GM19239 (cell line): Measurements from ENCODE around the gene ADAMTS8.
"Not testable (repeated sequence)": the region's sequence is repeated elsewhere in the genome, so short reads cannot be mapped to it uniquely, and the experiment has no call there.

ENCODE experiments used
- DNase-seq: peaks from one replicate; pipeline ENCODE4 v3.0.0; 2011; ENCODE audit warnings: low spot score; ENCODE audit not compliant: insufficient read length
- FAIRE-seq: peaks from 2 replicates; lab custom pipeline; 2011; peaks lifted over from hg19 to GRCh38; lab: Jason Lieb, UNC

ADAMTS8 gene

DNA sequence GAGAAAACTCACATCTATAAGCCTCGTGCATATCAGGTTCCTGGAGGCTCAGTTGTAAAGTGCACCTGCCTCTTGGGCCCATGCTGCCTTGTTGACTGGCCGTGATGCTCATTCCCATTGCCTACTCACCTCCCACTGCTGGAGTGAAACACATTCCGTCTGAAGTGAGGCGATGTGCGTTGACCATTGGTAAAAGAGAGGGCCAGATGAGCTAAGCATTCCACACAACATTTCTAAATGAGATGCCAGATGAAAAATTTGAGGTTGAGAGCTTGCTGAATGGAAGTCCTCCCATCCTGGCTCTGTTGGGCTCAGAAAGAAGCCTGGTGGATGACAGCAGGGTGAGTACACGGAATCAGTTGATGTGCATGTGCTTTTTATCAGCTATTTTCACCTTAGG lies 11.5 kb upstream of the ADAMTS8 start:
- FAIRE-seq (no peak), DNase-seq (no peak)

DNA sequence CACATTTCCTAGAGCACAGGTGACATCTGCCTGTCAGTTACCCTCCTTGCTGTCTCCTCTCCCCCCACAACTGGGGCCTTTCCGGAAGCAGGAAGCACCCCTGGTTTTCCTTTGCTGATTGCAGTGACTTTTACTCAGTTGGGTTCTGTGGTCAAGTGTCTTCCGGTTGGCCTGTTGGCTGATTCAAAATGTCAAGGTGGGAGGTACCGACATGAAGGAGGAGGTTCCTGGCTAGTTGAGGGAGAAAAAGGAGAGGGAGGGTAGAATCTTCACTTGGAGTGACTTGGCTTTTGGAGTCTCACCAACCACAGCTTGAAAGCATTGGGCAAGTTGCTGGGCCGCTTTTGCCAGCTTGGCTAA lies 10.7 kb upstream of the ADAMTS8 start:
- FAIRE-seq (no peak), DNase-seq (no peak)

- DNase-seq, FAIRE-seq: not testable (repeated sequence)
These were observed 10.2 kb upstream of the ADAMTS8 start for GRCh38 chr11:130438401-130439159.

- DNase-seq (no peak), FAIRE-seq (no peak)
These were observed 9.4 kb upstream of the ADAMTS8 start for GRCh38 chr11:130437848-130438247.

GRCh38 chr11:130436171-130436570 lies 7.8 kb upstream of the ADAMTS8 start:
- no peak for FAIRE-seq
- no peak for DNase-seq

DNA sequence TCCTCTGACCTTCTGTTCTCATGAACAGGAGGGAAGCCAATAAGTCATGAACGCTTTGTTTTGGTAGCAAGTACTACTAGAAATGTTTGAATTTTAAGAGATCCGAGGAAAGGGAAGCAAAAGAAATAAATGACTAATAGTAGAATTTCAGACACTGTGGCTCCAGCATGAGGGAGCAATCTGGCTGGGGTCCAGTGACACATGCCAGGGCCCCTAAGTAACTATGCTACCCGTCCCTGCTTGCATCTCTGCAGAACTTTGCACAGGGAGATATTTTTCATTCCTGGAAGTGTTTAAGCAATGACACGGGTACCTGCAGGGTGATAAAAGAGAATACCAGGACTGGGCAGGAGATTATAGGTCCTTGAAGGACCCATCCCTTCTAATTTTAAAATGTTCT lies 7.3 kb upstream of the ADAMTS8 start:
- FAIRE-seq = no peak

DNA sequence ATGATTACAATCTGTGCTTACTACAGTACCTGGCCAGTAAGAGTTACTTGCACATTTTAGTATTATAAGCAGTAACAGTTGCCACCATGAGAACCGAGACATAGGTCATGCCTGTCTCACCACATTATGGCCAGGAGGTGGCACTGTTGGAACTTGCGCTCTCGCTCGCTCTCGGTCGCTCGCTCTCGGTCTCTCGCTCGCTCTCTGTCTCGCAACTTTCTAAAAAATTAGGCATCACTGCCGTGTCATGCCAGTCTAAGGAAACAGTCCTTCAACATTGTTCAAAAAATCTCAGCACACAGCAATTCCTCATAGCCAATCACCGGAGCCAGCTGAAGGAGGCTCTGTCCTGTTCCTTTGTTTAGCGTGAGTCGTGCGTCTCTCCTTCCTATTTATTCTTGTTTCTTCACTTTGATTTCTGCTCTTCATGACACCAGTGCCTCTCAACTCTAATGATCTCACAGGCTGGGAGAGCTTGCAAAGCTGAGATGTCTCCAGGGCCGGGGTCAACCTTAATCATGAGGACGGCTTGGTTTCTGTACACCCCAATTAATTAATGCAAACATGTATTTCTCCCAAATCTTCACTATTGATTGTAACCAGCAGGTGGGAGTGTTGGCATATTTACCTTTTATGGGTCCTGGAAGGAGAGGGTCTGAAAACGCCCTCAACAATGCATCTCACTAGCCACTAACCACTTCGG lies 6.3 kb upstream of the ADAMTS8 start:
- DNase-seq (peak; percentile 62), FAIRE-seq (peak; percentile 98)

More for the DNA sequence above, 7.3 kb upstream of the ADAMTS8 start:
- DNase-seq = no peak

DNA sequence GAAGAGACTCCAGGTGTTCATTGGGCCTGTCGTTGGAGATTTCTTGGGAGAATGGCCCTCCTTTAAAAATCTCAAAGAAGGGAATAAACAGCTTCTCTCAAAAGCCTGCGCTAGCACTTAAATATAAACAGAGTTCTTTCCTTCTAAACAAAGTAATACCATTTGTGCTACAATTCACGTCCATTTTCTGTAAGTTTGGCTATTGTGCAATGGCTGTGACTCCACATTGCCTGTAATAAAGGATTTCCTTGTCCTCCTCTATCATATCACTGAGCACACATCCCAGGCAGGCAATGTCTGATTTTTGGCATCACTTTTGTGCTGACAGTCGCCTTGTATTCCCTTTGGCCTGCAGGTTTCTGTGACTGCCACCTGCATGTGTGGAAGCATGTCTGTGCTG lies 4.9 kb upstream of the ADAMTS8 start:
- DNase-seq (no peak), FAIRE-seq (no peak)

DNA sequence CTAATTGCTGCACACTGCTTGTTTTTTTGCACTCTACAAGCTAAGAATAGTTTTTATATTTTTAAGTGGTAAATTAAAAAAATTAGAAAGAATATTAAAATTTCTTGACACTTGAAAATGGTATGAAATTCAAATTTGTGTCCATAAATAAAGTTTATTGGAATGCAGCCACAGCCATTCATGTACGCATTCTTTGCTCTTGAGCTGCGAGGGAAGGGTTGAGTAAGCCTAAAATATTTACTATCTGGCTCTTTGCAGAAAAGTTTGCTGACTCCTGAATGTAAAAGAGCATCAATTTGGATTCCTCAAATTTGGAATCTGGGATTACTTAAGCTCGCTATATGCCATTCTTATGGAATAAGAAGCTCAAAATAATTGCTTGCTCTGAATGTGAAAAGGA lies 3.4 kb upstream of the ADAMTS8 start:
- no peak for DNase-seq
- FAIRE-seq = no peak

DNA sequence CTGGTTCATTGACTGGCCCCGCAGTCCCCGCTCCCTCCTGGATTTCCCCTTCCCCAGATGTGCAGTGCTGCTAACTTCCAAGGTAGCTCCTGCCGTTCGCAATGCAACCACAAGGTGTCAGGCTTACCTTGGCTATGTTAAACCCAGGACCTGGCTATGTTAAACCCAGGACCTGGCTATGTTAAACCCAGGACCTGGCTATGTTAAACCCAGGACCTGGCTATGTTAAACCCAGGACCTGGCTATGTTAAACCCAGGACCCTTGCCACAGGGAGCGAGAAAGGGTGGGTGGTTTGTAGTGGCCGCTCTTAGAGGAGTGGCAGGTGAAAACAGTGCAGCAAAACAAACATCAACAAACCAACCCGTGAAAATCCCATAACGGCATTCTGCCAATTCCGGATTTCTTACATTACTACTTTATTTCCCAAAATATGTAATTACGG lies 2.9 kb upstream of the ADAMTS8 start:
- DNase-seq (peak; percentile 81), FAIRE-seq (peak; percentile 42)

GRCh38 chr11:130429983-130430382 lies 1.6 kb upstream of the ADAMTS8 start:
- FAIRE-seq (no peak), DNase-seq (no peak)

DNA sequence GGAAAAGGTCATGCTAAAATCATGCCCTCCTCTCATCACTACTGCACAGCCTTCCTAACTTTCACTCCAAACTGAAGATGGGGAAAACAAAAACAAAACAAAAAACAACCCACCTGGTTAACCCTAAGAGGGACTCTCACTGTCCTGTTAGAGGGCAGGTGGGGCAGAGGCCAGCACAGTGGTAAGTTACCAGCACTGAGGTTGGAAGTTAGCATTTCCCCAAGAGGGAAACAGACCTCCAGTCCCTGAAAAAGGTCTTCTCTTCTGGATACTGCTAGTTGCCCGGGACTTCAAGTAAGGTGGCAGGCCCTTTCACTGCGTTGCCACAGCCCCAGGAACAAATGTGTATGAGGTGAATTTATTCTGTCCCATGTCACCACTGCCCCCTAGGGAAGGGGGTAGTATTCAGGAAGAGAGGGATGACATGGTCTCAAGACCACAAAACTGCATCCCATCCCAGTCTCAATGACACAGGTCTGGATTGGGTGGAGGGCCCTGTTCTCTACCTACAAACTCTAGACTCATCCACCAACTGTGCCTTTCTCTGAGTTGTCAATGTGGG lies 792 bp upstream of the ADAMTS8 start:
- FAIRE-seq = no peak
- no peak for DNase-seq

GRCh38 chr11:130427581-130428315 lies 661 bp downstream of the ADAMTS8 start:
- FAIRE-seq (no peak), DNase-seq (no peak)

DNA sequence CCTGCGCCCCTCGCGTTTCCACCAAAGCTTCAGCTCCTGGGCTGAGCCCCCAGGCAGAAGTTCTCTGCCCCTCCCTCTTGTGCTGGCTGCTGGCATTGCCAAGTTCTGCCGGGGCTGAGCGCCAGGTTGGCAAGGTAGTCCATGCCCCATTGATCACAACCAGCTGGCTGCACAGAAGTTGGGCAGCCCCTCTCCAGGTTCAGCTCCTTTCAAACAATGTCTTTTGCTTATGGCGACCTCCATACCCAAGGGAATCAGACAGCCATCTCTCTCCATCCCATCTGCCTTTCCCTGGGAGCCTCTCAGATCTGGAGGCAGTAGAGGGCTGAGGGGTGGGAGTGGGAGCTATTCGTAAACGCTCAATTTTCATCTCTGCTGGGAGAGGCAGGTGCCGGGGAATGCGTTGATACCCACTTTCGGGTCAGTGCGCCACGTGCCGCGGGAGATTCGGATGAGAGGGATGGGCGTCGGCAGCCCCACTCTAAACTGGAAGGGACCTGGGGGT lies 1.5 kb downstream of the ADAMTS8 start:
- FAIRE-seq (no peak), DNase-seq (no peak)

DNA sequence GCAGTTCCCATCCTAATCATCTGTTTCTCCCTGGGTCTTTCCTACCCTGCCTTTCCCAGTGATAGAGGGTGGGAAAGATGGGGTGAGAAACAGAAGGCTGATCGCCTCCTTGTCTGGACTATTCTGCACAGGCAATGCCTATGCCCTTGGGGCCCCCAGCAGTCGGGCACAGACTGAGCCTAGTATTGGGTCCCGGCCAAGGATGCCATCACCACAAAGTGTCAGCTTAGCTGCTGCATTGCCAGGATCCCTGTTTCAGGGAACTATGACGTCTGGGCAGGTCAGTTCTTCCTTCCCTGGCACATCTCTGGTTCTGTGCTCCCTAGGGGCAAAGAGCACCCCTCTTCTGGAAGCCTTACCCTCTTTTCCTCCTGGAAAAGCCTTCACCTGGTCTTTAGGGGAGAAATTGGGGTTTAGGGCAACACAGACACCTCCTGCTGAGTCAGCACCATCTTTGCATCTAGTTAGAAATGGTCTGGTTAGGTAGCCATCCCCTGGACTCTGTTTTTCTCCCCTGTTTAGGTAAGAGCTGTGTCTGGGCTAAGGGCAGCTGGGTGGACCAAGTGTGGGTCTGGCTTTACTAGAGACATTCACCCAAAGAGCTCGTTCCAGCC lies 2.1 kb downstream of the ADAMTS8 start:
- FAIRE-seq (no peak), DNase-seq (no peak)

DNA sequence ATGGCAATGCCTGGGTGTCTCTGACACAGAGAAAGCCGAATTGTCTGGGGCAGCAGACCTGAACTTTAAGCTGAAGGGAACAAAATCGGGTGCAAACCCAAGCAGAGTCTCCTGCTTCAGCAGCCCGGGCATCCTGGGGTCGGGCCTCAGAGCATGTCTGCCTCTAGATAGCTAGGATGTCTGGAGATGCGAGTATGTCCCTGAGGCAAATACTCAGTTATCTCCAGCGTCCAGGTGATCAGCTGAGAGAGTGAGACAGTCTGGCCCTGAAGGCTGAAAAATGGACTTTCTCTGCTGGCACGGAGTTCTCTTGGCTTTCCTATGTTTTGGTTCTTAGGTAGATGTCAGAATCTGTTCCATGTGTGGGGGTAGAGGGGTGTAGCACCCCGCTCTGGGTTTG lies 3.3 kb downstream of the ADAMTS8 start:
- no peak for FAIRE-seq
- DNase-seq = no peak

DNA sequence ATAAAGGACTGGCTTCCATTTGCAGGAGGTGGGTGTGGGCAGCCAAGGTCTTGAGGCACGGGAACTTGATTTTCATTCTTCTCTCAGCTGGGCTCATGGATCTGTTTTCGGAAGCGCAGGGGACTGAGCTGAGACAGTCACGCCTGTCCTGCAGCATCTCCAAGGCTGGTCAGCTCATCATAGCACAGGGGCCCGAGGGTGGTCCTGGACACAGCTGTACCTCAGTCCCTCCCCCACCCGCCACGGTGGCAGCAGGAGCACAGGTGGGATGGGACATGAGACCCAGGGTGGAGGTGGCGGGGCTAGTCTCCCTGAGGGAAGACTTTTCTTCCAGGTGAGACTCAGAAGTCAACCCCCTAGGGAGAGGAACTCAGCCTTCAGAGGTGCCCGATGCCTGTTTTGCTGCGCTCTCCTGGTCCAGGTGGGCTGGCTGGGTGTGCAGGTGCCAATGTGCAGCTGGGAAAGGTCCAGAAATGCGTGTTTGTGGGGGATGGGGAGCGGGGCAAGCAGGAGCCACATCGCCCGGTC lies 3.7 kb downstream of the ADAMTS8 start:
- FAIRE-seq (no peak), DNase-seq (no peak)

DNA sequence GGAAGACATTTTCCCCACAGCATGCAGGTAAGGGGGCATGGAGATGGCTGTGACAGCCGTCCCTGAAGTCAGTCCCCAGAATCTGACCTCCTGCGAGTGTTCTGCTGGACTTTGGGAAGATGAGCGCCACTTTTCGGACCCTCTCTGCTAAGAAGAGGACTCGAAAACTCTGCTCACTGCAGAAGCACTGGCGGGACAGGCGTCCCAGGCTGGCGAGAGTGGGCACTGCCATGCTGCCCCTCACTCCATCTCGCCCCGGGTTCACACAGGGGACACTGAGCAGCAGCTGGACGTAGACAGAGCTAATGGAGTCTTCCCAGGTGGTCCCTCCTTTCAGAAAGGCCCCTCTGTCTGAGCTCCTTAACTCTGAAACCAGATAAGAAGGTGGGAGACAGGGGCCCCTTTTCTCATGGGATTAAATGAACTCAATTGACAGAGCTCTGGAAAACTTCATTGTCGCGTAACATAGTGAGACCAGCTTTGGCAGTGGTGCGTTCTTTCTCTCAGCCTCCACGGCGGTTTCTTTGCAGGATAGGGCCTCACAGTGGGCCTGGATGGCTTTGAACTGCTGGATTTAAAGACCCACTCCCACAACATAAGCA lies 4.8 kb downstream of the ADAMTS8 start:
- DNase-seq = no peak
- FAIRE-seq = no peak

GRCh38 chr11:130422251-130422995 lies 6.0 kb downstream of the ADAMTS8 start:
- no peak for FAIRE-seq

More at GRCh38 chr11:130422251-130422995, 6.0 kb downstream of the ADAMTS8 start:
- no peak for DNase-seq
